Heart left ventricle (tissue), 16 donors: ENCODE results near the gene BBOX1. TPM values are rescaled to one million over a fixed set of nuclear protein-coding genes. Genes with fewer than 3 reads are reported as not detected.

ENCODE experiments used
- ATAC-seq, 4 donors: fragments of 200-7000 bp; cut with Tn5 transposase; one replicate each; pipeline ENCODE4 v1.9.1; 2020 to 2022; ENCODE audit warnings: moderate library complexity in 4 of 4, mild to moderate bottlenecking in 3 of 4, moderate number of reproducible peaks in 1 of 4
- DNase-seq, 5 donors: peaks; one replicate each; pipeline ENCODE4 v3.0.0-alpha.2; 2020
- H3K27ac ChIP-seq, 12 donors: fragments of 200-600 bp; sonication (generic) in 4 of 12; one replicate each; pipeline versions ENCODE4 v1.5.0 to v1.8.0; 2016 to 2022; ENCODE audit warnings: mild to moderate bottlenecking in 2 of 12
- H3K27me3 ChIP-seq, 9 donors: fragments of 200-600 bp; sonication (generic) in 2 of 9; one replicate each; pipeline versions ENCODE4 v1.5.1 to v1.8.0; 2016 to 2022; ENCODE audit warnings: mild to moderate bottlenecking in 3 of 9
- H3K36me3 ChIP-seq, 9 donors: fragments of 200-600 bp; sonication (generic) in 2 of 9; one replicate each; pipeline versions ENCODE4 v1.5.0 to v1.8.0; 2018 to 2022; ENCODE audit warnings: mild to moderate bottlenecking in 2 of 9
- H3K4me1 ChIP-seq, 12 donors: fragments of 200-600 bp; sonication (generic) in 4 of 12; one replicate each; pipeline versions ENCODE4 v1.5.0 to v1.8.0; 2016 to 2022; ENCODE audit warnings: mild to moderate bottlenecking in 3 of 12
- H3K4me3 ChIP-seq, 12 donors: fragments of 200-600 bp; sonication (generic) in 4 of 12; one replicate each; pipeline versions ENCODE4 v1.5.0 to v1.8.0; 2017 to 2022; ENCODE audit warnings: mild to moderate bottlenecking in 9 of 12, moderate library complexity in 4 of 12
- H3K9me3 ChIP-seq, 12 donors: fragments of 200-600 bp; sonication (generic) in 4 of 12; one replicate each; pipeline versions ENCODE4 v1.5.0 to v1.8.0; 2016 to 2022; ENCODE audit warnings: mild to moderate bottlenecking in 1 of 12
- CTCF ChIP-seq, 12 donors: fragments of 200-600 bp; sonication (generic) in 4 of 12; IDR thresholded peaks; one replicate each; pipeline versions ENCODE4 v1.5.0 to v1.8.0; 2018 to 2022; ENCODE audit warnings: antibody characterized with exemption in 12 of 12, mild to moderate bottlenecking in 5 of 12
- POLR2A ChIP-seq, 2 donors: fragments of 450-650 bp; IDR thresholded peaks; one replicate each; pipeline ENCODE4 v1.6.1; 2017; ENCODE audit warnings: antibody characterized with exemption in 2 of 2, mild to moderate bottlenecking in 2 of 2, moderate library complexity in 2 of 2
- WGBS, 4 donors: extraction: QIAGEN DNeasy Blood & Tissue Kit in 2 of 4; methylation state at CpG; one replicate each; pipeline versions ENCODE4 v1.1.5 to v1.1.7; 2013 to 2018; 5-methylcytosine and 5-hydroxymethylcytosine counted together
- intact Hi-C, 10 donors: fragments of 100-400 bp; cut with DNase I; formaldehyde crosslinking; loops; one replicate each; pipeline versions ENCODE4 v1.11.1 to v1.14.2; 2022
- polyA plus RNA-seq, 2 donors: library from polyadenylated mRNA; stranded (reverse); fragments of 200-250 nt; gene quantifications; one replicate each; pipeline ENCODE4 v1.2.3, GENCODE V29; 2013
- total RNA-seq, 9 donors: library from RNA; depleted of rRNA in 2 of 9; stranded (reverse); fragments of >200 nt in 2 of 9; fragmentation: NEBNext Ultra II Directional in 3 of 9; extraction: Animal tissue kit (Norgen Biotek cat#: 25700) in 3 of 9; gene quantifications; one replicate each; pipeline versions ENCODE4 v1.1.0 to v1.2.4, GENCODE V29; 2016 to 2023
- donor health status: ischemic (EF 13 %, LVEDD 7.1; RV severe dilation, severe dysfunction).
- donor health status: healthy with polysubstance abuse.
- donor health status: DM: no; HTN: yes; CAD: no.
- donor health status: DM: no; HTN: no; CAD: no.
- donor health status: ischemic (EF 25% LVEDD 6.9; RV normal size, moderate dysfunction).
- donor health status: ischemic (EF 25% LVEDD 5.7; RV mildly dilated, moderate dysfunction).
- donor health status: healthy.
- donor health status: DM: yes; HTN: yes; CAD: no.
- donor health status: ischemic (EF 35%, LVEDD 5.7; RV mildly dilated, moderate dysfunction).
- donor health status: nonischemic (EF 11% LVEDD 7.7; RV severe dilation, severe dysfunction).
- donor health status: DM: yes; HTN: yes; CAD: no.
- donor health status: PGD.
- donor health status: ischemic (EF 29% LVEDD 5.4; RV normal size, mild dysfunction).
- donor health status: nonischemic (EF 23%, LVEDD 6.1; RV moderate dilation, normal function).

Gene BBOX1
- total and polyA plus RNA-seq, 11 donors, result 0.18 TPM; not detected in 10

DNA sequence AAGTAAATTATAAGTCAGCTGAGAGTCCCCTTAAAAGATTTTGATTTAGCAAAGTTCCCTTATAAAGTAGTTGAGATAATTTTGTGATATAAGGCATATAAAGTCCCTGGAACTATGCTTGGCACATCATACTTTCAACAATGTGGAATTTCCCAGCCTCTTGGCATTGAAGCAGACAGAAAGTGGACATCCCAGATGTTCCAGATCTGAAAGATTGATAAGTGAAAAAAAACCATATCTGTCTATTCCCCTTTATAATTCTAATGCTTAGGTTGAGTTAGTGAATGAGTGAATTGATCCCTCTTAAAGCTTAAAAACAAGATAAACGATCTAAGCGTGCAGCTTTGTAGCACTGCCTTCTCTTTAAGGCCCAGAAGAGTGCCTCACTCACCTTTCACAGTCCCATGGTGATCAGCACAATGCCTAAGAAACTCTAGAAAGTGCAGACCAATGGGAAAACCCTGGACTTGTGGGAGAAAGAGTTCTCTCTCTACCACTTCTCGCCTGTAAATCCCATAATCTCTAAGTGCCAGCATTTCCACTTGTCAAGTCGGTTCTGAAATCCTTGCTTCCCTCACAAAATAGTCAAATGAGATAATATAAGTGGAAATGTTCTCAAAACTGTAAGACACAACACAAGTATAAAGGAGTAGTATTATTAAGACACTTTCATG, 28.9 kb upstream of the BBOX1 start:
- H3K27ac ChIP-seq, result peak overlapping the region in 5 of 12 donors; percentile 8 to 42 (median 35)
- no peaks in the 10 kb centered on the region for H3K36me3 ChIP-seq
- intact Hi-C loops, result no loop called here
- H3K27me3 ChIP-seq, result no peaks in the 10 kb centered on the region
- 60 to 72% (median 67%) methylated on average over 4 of the region's 4 CpGs for WGBS, 4 donors
- no peak for ATAC-seq
- no peak for DNase-seq
- H3K9me3 ChIP-seq, result peaks cover 0 to 9% (median 0%) of the 10 kb centered on the region in 12 donors
- no peak overlapping the region for H3K4me3 ChIP-seq
- peaks cover 0 to 18% (median 0%) of the 10 kb centered on the region in 12 donors for H3K4me1 ChIP-seq
- no peak for TF ChIP-seq CTCF (IDR thresholded peaks at IDR 0.05)
- no peak for TF ChIP-seq POLR2A (IDR thresholded peaks at IDR 0.05)

DNA sequence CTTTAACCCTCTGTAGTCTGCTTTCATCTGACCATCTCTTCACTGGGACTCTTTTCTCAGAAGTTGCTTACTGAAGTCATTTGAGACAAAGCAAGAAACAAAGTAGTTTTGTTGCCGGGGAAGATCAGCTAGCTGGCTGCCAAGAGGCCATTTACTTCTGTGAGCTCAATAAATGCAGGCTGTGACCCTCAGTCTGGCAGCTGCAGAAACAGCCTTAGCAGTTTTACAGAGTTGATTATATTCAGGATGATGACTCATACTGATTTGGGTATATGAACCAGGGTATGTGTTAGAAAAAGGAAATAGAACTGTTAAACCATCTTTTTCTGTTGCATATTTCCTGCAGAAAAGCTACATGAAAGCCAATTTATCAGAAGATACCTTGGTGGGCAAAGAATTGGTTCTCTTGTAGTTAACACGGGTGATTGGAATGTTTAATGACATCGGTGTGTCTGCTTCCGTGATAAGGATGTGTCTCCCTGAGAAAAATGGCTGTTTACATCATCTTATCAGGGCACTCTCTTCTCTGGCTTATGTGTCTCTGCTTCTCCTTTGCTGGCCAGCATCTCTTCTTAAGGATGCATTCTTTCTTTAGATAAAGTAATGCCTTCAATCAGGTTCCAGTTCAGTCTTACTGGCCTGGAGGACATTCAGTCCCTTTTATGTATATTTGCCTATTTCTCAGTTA, 28.2 kb upstream of the BBOX1 start:
- DNase-seq, result no peak
- H3K4me3 ChIP-seq, result no peak overlapping the region
- no peak for TF ChIP-seq POLR2A (IDR thresholded peaks at IDR 0.05)
- no peak for TF ChIP-seq CTCF (IDR thresholded peaks at IDR 0.05)
- peaks cover 0 to 18% (median 0%) of the 10 kb centered on the region in 12 donors for H3K4me1 ChIP-seq
- peak overlapping the region in 5 of 12 donors; percentile 8 to 42 (median 35) for H3K27ac ChIP-seq
- WGBS, 4 donors, result 17 to 30% (median 25%) methylated on average over 4 of the region's 4 CpGs
- no peaks in the 10 kb centered on the region for H3K27me3 ChIP-seq
- intact Hi-C loops, result no loop called here
- ATAC-seq, result peak in 1 of 4 donors; percentile 61
- H3K36me3 ChIP-seq, result no peaks in the 10 kb centered on the region
- peaks cover 0 to 9% (median 0%) of the 10 kb centered on the region in 12 donors for H3K9me3 ChIP-seq

- ATAC-seq (no peak), DNase-seq (no peak)
- no peak overlapping the region for H3K4me3 ChIP-seq
- intact Hi-C loops, result no loop called here
- H3K4me1 ChIP-seq, result peaks cover 0 to 18% (median 0%) of the 10 kb centered on the region in 12 donors
- H3K27me3 ChIP-seq, result no peaks in the 10 kb centered on the region
- TF ChIP-seq CTCF (IDR thresholded peaks at IDR 0.05) (no peak), POLR2A (IDR thresholded peaks at IDR 0.05) (no peak)
- H3K27ac ChIP-seq, result peak overlapping the region in 4 of 12 donors; percentile 9 to 36 (median 28)
- WGBS, 4 donors, result 66 to 75% (median 72%) methylated on average over 4 of the region's 4 CpGs
- H3K36me3 ChIP-seq, result no peaks in the 10 kb centered on the region
- peaks cover 0 to 9% (median 0%) of the 10 kb centered on the region in 12 donors for H3K9me3 ChIP-seq
Observed at GRCh38 chr11:27013781-27014361, 26.7 kb upstream of the BBOX1 start.

DNA sequence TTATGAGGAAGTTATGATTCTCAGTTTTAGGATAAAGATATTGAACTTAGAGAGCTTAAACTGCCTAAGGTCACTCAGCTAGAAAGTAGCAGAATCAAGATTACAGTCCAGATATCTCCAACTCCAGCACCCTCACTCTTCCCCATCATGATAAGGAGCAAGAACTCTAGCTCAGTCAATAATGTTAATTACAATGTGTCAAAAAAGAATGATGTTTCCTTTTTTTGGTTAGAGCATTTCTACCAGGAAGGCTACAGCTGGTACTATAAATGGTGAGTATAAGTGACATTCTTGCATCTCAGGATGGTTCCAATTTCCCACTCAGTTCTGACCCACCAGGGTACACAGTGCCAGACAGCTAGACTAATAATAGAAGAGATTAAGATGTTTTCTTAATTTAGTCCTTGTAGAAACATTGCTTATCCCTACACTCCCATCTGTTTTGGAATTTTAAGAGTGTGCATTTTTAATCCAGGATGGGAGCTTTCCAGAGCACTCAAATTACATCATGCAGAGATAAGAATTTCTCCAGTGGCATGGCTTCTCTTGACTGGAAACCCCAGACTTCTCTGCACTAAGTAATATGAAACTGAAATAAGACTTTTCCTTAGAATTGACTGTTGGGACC, 21.6 kb upstream of the BBOX1 start:
- Histone ChIP-seq H3K4me1 (peaks cover 0 to 6% (median 0%) of the 10 kb centered on the region in 12 donors), H3K9me3 (no peaks in the 10 kb centered on the region), H3K36me3 (no peaks in the 10 kb centered on the region), H3K27me3 (no peaks in the 10 kb centered on the region), H3K27ac (no peak overlapping the region), H3K4me3 (no peak overlapping the region)
- no peak for TF ChIP-seq POLR2A (IDR thresholded peaks at IDR 0.05)
- no peak for TF ChIP-seq CTCF (IDR thresholded peaks at IDR 0.05)
- ATAC-seq (peak in 2 of 4 donors; percentile 53 to 62), DNase-seq (no peak)
- intact Hi-C loops, result no loop called here
